H54 (cell line): ENCODE measurements around the gene FOXO6.
"Not testable (repeated sequence)": the region's sequence is repeated elsewhere in the genome, so short reads cannot be mapped to it uniquely, and the experiment has no call there.

Experiments used
- DNase-seq: peaks from one replicate; pipeline ENCODE4 v3.0.0; 2011; ENCODE audit warnings: low spot score, mixed read lengths; ENCODE audit not compliant: insufficient read length
- FAIRE-seq: peaks from 3 replicates; lab custom pipeline; 2011; peaks lifted over from hg19 to GRCh38; lab: Jason Lieb, UNC
- POLR2A ChIP-seq: IDR thresholded peaks from 2 replicates; pipeline ENCODE4 v1.6.1; 2011; ENCODE audit warnings: low read depth, mild to moderate bottlenecking, low read length

Gene FOXO6

DNA sequence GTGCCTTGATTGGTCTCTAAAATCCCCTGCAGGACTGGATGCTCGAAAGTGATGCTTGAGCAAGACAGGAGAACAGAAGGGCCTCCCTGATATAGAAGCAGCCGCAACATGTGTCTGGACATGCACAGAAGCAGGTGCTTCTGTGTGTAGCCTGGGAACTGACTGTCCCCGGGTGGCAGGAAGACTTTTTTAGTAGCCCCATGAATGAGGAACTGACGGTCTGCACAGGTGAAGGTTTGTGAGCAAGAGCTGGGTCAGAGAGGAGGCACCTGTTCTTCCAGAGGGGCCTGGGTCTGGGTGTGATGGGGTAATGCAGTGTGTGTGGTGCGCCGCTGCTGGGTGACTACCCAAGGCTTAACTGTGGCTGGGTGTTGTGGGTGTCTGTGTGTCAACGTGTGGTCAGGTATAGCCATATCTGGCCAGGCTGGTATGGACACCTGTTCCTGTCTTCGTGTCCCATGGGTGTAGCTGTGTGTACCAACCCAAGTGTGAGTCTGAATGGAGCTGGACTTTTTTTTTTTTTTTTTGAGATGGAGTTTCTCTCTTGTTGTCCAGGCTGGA, 39.1 kb upstream of the FOXO6 start:
- TF ChIP-seq POLR2A: no peak
- DNase-seq: no peak
- FAIRE-seq: no peak

DNA sequence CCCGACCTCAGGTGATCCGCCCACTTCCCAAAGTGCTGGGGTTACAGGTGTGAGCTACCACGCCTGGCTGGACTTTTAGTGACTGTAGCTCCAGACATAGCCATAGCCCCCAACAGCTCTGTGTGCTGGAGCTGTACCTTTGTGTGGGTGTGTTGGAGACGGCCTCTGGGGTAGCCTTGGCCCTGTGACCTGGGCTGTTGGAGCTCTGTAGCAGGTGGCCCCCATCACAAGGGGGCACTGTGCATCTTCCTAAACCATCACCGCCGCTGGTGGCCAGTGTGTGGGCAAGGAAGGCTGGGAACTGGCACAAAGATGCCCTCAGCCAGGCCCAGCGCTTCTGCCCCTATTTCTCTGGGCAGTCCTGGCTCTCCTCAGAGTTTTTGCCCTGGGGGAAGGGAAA, 38.4 kb upstream of the FOXO6 start:
- no peak for TF ChIP-seq POLR2A
- DNase-seq (peak; percentile 51), FAIRE-seq (no peak)

DNA sequence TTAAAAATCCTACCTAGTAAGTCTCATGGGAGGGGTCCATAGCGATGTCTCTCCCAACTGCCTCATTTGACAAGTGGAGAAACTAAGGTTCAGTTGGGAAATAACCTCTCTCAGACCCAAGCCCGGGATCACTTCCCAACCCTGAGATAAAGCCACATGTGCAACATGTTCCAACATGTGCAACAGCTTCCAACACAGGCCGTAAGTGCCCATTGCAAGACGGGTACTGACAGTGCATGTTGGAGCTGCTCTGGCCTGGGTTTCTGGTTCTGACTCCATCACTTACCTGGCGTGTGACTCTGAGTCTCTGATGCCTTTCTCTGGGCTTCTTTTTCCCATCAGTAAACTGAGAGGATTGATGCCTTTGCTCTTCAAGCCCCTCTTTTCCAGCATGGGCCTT, 38.0 kb upstream of the FOXO6 start:
- TF ChIP-seq POLR2A: no peak
- DNase-seq: no peak
- FAIRE-seq: no peak

DNA sequence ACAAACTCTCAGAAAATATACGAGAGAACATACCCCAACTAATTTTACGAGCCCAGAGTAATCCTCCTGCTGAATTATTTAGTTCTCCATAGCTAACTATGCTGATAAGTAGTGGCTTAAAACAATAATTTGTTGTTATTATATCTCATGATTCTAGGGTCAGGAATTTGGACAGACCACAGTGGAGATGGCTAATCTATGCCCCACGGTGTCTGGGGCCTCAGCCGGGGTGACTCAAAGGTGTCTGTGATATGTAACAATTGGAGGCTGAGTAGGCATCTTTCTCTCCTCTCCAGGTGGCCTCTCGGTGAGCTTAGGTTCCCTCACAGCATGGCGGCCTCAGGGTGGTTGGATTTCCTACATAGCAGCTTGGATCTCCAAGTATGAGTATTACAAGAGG, 35.4 kb upstream of the FOXO6 start:
- DNase-seq (no peak), FAIRE-seq (no peak)
- no peak for TF ChIP-seq POLR2A

DNA sequence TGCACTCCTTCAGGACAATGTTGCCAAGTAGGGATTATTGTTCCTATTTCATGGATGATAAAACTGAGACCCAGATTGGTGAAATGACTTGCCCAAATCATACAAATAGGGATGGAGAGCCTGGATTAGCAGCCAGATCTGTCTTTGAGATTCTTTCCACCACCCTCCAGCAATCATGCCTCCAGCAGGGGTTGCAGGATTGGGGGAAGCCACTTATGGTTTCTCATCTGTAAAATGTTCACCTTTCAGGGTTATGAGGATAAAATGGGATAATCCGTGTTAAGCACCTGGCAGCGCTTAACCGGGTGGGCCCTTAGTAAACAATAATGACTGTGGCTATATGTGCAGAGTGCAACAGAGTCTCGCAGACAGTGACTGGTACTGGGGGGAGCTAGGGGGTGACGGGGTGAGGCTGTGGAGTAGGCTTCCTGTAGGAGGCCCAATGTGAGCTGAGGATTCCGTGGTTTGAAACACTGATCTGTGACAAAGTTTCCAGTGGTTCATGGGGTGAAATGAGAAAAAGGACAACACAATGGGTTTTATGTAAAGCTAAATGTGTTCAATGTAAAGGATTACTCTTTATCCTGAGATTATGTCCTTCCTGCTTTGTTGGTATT, 33.7 kb upstream of the FOXO6 start:
- FAIRE-seq: no peak
- TF ChIP-seq POLR2A: no peak

DNA sequence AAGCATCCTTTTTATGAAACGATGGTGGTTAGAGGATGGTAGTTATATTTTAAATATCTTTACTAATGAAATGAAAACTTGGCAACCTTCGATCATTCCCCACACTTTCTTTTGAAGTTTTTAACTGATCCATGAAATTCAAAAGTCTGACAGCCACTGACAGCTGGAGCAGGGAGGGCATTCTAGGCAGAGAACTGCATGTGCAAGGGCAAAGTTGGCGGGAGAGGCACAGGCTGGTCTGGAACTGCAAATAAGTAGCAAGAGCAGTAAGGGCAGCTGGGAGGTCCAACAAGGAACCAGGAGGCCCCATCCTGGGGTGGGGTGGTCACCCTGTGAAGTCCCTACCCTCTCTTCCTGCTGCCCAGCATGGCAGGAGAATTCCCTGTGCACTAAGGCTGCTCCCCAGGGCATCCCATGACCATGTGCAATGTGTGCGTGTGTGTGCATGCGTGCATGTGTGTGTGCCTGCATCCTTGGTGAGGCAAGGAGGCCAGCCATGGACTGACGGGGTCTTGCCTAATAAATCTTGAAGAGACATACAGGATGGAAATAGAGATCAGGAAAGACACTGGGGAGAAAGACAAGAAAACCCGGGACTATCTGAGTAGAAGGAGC, 33.1 kb upstream of the FOXO6 start:
- DNase-seq: no peak
- FAIRE-seq: no peak
- TF ChIP-seq POLR2A: no peak

More for the DNA sequence above, 33.7 kb upstream of the FOXO6 start:
- DNase-seq: no peak

DNA sequence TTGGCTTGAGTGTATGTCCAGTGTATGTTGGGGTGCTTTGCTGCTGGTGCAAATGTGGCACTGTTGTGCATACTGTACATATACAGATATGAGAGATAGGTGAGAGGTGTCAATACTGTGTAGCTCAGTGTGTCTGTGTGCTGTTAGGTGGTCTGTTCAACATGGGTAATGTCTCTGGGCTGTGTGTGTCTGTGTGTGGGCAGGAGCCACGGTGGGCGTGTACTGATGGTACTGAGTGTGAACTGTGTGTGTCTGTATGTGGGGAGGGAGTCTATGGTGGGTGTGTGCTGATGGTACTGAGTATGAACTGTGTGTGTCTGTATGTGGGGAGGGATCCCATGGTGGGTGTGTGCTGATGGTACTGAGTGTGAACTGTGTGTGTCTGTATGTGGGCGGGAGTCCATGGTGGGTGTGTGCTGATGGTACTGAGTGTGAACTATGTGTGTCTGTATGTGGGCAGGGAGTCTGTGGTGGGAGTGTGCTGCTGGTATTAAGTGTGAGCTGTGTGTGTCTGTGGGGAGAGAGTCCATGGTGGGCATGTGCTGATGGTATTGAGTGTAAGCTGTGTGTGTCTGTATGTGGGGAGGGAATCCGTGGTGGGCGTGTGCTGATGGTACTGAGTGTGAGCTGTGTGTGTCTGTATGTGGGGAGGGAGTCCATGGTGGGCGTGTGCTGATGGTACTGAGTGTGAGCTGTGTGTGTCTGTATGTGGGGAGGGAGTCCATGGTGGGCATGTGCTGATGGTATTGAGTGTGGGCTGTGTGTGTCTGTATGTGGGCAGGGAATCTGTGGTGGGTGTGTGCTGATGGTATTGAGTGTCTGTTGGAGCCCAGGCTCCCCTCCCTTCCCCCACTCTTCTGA, 32.2 kb upstream of the FOXO6 start:
- DNase-seq: no peak

DNA sequence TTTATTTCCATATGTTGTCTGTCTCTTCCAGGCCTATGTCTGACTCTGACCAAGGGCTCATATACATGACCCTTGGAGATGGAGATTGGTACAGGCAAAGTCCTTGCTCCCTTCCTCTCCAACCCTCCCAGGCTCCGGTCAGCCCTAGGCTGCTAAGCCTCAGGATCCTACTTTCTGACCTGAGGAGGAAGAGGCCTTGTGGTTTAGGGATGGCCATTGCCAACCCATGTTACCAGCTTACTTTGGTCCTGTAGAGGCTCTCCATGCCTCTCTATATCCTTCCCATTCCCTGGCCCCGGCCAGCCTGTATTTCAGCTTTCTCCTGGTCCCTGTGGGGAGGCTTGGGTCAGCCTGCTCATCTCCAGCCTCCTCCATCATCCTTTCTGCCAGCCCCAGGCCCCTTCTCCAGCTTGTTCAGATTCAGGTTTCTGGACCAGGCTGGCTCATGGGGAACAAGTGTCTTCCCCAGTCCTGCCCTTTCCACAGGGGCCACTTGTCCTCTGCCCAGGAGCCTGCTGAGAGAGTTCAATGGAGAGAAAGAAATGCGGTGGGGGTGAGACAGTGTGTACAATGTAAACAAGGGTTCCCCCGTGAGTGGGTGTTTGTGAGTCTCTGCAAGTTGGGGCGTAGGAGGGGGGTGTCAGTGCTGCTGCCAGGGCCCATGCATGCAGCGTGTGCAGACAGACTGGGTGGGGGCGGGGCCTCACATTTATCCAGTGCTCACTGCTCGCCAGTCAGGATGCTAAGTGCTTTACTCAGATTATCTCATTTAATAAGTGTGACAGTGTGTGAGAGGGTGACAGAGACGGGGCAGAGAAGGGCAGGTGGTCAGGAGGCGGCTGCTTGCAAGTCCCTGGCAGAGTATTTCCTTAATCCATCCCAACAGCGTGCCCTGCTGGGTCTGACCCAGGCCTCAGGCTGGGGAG, 31.3 kb upstream of the FOXO6 start:
- no peak for FAIRE-seq
- TF ChIP-seq POLR2A: no peak

More for the DNA sequence above, 32.2 kb upstream of the FOXO6 start:
- TF ChIP-seq POLR2A: no peak
- no peak for FAIRE-seq

DNA sequence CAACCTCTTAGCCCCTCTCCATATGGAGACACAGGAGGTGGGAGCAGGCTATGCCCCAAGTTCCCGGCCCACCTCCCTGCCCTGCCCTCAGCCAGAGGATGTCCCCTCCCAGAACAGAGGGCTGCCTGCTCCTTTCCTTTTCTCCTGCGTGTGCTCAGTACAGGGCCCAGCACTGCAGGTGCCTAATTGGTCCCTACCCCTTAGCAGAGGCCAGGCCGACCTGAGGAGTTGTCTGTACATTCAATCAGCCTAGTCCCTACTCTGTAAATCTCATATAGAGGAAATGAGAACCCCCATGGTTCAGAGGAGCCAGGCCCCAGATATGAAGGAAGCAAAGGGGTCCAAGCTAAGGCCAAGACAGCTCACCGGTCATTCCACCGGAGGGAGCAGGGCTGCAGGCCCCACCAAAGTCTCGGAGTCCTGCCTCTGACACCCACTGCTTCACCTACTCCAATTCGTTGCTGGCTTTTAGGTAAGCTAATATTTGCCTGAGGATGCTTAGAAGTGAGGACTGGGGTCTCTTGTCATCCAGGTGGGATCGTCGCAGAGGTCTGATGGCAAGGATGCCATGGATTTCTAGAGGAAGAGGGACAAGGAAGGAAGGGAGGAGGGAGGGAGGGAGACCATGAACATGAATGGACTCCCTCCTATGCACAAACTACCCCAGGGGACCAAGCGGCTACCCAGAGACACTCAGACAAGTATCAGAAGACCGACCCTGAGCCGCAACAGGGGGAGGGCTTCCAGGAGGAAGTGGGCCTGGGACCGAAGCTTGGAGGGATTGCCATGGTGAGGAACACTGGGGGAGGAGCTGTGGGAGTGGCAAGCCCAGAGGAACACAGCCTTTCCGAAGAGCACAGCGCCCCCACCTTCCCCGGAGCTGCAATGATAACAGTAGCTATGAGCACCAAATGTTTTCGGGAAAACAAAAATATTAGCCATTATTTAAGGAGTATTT, 30.4 kb upstream of the FOXO6 start:
- no peak for FAIRE-seq
- no peak for DNase-seq

More for the DNA sequence above, 31.3 kb upstream of the FOXO6 start:
- DNase-seq: no peak

DNA sequence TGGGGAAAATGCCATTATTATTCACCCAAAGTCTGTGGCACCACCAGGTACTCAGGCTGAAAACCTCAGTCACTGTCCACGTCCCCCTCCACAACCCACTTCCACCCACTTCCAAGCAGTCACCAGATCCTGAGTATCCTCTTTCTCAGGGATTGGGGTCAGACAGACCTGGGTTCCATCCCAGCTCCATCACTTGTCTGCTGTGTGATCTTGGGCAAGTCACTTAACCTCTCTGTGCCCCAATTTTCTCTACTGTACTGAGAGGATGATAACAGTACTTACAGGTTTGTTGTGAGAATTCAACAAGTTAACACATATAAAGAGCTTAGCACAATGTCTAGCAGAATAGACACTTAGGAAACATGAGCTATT, 29.7 kb upstream of the FOXO6 start:
- FAIRE-seq (no peak), DNase-seq (no peak)
- no peak for TF ChIP-seq POLR2A

More for the DNA sequence above, 30.4 kb upstream of the FOXO6 start:
- TF ChIP-seq POLR2A: no peak

DNA sequence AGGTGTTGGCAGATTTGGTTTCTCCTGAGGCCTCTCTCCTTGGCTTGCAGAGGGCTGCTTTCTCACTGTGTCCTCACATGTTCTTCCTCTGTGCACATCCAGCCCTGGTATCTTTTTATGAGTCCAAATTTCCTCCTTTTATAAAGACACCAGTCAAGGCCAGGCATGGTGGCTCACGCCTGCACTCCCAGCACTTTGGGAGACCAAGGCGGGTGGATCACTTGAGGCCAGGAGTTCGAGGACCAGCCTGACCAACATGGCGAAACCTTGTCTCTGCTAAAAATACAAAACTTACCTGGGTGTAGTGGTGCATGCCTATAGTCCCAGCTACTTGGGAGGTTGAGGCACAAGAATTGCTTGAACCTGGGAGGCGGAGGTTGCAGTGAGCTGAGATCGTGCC, 29.1 kb upstream of the FOXO6 start:
- not testable (repeated sequence) for DNase-seq, FAIRE-seq

DNA sequence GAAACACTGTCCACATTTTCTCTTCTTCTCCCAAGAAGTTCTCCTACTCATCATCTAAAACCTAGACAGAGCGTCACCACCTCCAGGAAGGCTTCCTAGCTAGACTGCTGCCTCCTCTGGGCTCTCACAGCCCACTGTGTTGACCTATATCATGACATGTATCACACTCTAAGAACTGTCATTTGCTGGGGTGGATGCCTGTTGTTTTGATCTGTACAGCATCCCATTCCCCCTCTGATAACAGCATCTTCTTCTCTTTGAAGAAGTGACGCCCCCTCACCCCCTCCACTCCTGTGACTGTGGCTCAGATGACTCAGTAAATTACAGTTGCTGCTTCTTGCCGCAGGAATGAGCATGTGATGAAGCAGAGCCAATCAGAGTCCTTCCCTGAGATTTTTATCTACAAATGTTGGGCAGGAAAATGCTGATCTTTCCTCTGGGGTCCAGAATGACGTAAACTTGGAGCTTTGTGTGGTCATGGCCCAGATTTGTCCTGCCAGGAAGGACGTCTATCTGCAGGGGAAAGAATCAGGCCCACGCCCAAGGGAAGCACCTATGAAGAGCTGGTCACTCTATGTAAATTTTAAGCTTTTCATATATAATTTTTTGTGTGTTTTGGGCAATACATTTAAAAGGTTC, 28.0 kb upstream of the FOXO6 start:
- no peak for TF ChIP-seq POLR2A
- no peak for DNase-seq
- FAIRE-seq: no peak
